Activated CD4-positive, alpha-beta T cell treated with anti-CD3 and anti-CD28 coated beads, Interleukin-2, Interleukin-4, amounts not matched to agents 100 ng/mL and 50 ng/mL, durations not matched to agents 16 hours and 8 hours (primary cell): ENCODE data around the gene DIP2B.
A peak's percentile ranks its signal among the peaks of the same experiment; 100 is the strongest.

Experiments
- DNase-seq: peaks from one replicate; pipeline ENCODE4 v3.0.0-alpha.2; 2020; ENCODE audit warnings: low spot score

DIP2B gene

DNA sequence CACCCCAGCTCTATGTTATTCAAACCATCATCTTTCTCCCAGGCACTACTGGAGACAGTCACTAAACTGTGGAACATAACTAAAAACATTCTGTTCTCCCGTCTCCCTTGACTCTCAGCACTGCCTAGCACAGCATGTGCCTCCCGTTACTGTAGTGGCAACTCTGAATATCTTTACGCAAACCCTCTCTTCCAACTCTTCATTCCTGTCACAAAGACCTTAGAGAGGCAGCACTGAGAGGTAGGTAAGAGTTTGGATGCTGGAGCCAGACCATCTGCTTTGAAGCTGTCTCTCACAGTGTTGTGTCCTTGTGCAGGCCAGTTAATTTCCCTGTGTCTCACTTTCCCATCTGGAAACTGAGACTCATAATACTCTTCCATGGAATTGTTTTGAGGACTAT, 108.1 kb downstream of the DIP2B start:
- DNase-seq: no peak

DNA sequence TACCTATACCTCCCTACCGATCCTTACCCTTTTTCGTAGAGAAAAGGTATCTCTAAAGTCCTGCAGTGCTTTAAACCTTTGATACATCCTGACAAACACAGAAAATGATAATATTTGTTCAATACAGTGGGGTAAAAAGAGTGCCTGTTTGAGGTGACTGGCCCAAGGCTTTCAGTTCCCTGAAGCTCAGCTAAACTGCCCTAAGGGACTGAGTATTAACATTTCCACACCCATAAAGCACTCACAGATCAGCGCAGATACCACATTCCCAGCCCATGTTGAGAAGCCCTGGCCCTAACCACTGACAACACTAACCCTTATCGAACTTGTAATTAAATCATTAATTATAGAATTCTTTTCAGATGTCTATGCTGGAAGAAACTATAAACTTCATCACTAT, 108.7 kb downstream of the DIP2B start:
- DNase-seq: no peak

GRCh38 chr12:50614167-50614759, 109.5 kb downstream of the DIP2B start:
- no peak for DNase-seq

GRCh38 chr12:50615145-50615906, 110.5 kb downstream of the DIP2B start:
- DNase-seq: no peak

- no peak for DNase-seq
These were observed 111.1 kb downstream of the DIP2B start for GRCh38 chr12:50615907-50616296.

GRCh38 chr12:50617657-50618056, 112.9 kb downstream of the DIP2B start:
- no peak for DNase-seq

GRCh38 chr12:50618864-50619609, 114.3 kb downstream of the DIP2B start:
- no peak for DNase-seq

DNA sequence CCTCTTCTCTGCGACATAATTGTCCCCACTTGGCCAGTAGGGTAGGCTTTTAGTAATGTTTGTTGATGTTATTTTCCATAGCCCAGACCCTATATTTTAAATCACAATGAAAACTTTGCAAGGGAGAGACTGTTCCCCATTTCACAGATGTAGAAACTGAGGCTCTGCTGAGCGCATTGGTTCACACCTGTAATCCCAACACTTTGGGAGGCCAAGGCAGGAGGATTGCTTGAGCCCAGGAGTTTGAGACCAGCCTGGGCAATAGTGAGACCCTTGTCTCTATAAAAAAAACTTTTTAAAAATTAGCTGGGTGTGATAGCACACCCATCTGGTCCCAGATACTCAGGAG, 114.8 kb downstream of the DIP2B start:
- DNase-seq: no peak

GRCh38 chr12:50620109-50620977, 115.6 kb downstream of the DIP2B start:
- peak; percentile 51 for DNase-seq

DNA sequence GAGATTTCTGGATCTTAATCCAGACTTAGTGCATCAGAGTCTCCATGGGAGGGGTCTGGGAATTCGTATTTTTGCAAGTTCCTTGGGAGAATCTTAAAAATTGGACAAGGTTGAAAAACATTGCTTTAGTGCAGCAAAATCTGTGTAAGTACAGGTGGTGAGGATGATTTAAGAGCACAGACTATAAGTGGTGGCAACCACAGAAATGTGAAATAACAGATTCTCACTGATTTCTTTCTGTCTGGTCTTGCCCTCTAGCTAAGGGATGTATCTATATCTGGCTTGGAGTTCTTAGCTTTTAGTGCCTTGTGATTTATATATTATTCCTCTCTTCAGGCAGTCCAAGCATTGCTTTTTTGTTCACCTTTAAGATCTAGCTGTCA, 116.2 kb downstream of the DIP2B start:
- DNase-seq: no peak

- DNase-seq: no peak
These were observed 116.9 kb downstream of the DIP2B start for GRCh38 chr12:50621399-50622300.

GRCh38 chr12:50625029-50625925, 120.5 kb downstream of the DIP2B start:
- peak; percentile 50 for DNase-seq

DNA sequence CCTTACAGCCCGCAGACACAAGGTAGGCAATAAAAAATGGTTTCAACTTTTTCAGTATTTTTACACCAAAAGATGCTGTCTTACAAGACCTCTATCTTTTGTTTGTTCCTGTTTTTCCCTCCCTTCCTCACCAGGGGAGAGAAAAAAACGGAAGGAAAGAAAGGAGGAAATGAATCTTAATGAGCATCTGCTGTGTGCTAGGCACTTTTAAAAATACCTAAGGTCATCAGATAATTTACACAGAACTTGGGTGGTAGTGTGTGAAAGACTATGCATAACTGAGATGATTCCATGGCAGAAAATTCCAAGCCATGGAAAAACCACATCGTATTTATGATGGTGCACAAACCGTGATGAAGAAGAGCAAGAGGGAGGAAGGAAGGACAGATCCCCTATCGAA, 121.2 kb downstream of the DIP2B start:
- DNase-seq: no peak

DNA sequence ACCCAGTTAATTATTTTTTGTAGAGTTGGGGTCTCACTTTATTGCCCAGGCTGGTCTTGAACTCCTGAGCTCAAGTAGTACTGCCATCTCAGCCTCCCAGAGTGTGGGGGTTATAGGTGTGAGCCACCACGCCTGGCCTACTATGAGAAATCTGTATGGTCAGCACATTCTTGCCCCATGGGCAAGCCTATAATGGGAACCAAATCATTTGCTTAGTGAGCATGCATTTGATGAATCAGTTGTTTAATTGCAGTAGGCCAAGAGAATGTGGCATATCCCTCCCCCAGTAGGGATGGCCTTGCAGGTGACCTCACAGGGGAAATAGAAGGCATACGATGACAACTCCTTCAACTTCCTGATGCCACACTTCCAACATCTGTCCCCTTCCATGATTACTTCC, 122.7 kb downstream of the DIP2B start:
- DNase-seq: no peak

GRCh38 chr12:50628394-50628793, 123.6 kb downstream of the DIP2B start:
- DNase-seq: no peak

DNA sequence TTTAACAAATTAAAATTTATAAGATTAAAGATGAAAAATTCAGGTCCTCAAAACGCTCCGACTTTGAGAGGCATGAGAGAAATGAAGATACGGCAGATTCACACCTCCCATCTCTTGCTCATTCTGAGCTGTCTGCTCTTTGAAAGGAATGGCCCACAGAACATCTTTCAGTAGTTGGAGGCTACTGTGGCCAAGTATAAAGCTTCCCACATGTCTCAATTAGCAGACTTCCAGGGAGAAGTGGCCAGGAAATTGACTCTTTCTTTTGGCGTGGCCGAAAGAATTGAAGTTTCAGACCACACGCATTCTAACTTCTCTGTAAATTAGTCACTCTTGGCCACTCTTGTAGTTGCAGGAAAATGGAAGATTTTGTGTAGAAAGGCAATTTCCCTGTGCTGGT, 129.2 kb downstream of the DIP2B start:
- no peak for DNase-seq

- no peak for DNase-seq
These were observed 129.6 kb downstream of the DIP2B start for GRCh38 chr12:50634379-50634778.

DNA sequence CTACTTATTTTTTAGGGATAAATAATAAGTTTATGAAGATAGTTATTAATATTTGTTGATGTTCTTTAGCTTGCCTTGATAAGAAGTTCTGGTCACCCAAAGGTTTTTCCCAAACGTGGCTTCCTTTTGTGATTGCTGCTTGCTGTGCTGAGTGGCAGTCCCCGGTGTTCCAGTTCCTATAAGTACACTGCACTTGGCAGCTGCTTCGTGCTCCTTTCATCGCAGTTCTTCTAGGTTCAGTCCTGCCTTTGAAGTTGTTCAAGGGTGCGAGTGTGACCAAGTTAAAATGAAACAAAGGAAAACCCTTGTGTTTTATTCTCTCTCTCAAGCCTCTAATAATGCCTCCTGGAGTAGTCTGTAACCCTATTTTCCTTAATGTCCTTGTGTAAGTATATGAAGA, 130.6 kb downstream of the DIP2B start:
- no peak for DNase-seq

DNA sequence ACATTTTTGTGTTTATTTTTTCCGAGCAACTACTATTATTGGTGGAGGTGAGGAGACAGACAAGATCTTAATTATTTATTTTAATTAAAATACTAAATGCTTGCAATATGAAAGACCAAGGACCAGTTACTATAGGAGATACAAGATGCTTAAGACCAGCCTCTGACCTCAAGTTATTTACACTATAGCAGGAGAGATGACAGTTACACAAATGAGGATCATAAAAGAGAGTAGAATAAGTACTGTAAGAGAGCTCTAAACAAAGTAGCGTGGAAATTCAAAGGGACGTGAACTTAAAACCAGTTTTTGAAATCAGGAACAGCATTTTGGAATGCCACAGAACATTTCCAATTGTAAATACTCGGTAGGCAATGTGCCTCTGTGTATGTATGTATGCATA, 131.1 kb downstream of the DIP2B start:
- no peak for DNase-seq

DNA sequence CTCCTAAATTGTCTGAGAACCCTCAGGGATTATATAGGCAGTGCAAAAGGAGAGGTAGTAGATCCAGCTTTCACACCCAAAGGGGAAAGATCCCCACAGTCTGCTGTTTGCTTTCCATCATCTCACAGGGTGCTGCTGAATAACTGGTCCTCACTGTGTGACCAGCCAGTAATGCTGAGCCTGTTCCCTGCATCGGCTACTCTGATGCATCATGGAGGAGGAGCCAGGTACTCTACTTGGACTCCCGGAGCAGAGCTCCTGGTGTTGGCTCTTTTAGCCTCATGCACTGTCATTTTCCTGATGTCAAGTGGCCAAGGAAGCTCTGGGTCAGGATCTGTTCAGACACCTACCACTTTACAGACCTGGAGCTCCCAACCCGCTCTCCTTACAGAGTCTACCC, 131.7 kb downstream of the DIP2B start:
- DNase-seq: no peak
